Ishikawa (cell line): ENCODE measurements around the gene MVK.

Experiments used
- CEBPB ChIP-seq: IDR thresholded peaks from 2 replicates; pipeline ENCODE4 v1.6.1; 2012
- TAF1 ChIP-seq: IDR thresholded peaks from 2 replicates; pipeline ENCODE4 v1.6.1; 2012; ENCODE audit warnings: low read depth, mild to moderate bottlenecking

GRCh38 chr12:109561711-109562030, 11.9 kb upstream of the MVK start:
- no peak for TF ChIP-seq CEBPB
- no peak for TF ChIP-seq TAF1
